Nephron progenitor cell (in vitro differentiated cells): Measurements from ENCODE around the gene RNF144A.

Source experiments
- DNase-seq: peaks from one replicate; pipeline ENCODE4 v3.0.0; 2021
- H3K27ac Mint-ChIP-seq: 2 replicates; pipeline ENCODE4 v1.8.0; 2021; ENCODE audit warnings: mild to moderate bottlenecking, moderate library complexity, mixed read lengths
- H3K27me3 Mint-ChIP-seq: 2 replicates; pipeline ENCODE4 v1.8.0; 2021; ENCODE audit warnings: mild to moderate bottlenecking, low read depth, mixed read lengths; ENCODE audit not compliant: poor library complexity
- H3K36me3 Mint-ChIP-seq: 2 replicates; pipeline ENCODE4 v1.8.0; 2021; ENCODE audit warnings: low read depth, mixed read lengths
- H3K4me1 Mint-ChIP-seq: 2 replicates; pipeline ENCODE4 v1.8.0; 2021; ENCODE audit warnings: mixed read lengths
- H3K4me3 Mint-ChIP-seq: 2 replicates; pipeline ENCODE4 v1.8.0; 2021; ENCODE audit warnings: mild to moderate bottlenecking, moderate library complexity, mixed read lengths
- H3K9me3 Mint-ChIP-seq: 2 replicates; pipeline ENCODE4 v1.8.0; 2021; ENCODE audit warnings: mild to moderate bottlenecking, moderate library complexity, mixed read lengths
- TF ChIP-seq, protein P1 (sequence below): fragments of 200-600 bp; sonication (generic); IDR thresholded peaks from 2 replicates; pipeline ENCODE4 v1.5.0; 2021; ENCODE audit warnings: antibody characterized with exemption

Gene RNF144A

DNA sequence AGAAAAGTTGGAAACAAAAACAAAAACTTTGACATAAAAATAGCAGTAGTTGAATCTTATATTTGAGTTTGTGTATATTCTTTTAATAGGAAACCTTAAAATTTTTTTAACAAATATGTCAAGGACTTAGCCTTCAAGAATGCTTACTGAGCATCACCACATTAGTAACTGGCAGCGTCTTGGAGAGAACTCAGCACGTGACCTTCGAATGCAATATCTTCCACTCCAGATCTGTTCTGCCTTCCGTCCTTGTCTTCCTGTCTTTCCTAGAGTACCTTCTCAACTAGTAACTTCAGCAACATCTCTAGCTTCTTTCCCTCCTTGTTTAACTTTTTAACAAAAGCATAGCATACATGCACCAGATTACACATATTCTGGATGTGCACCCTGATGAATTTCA, 38.7 kb upstream of the RNF144A start:
- Mint-ChIP-seq H3K4me3 (no peak overlapping the region), H3K36me3 (peaks cover 16% of the 10 kb centered on the region), H3K27ac (no peak overlapping the region), H3K27me3 (peaks cover 5% of the 10 kb centered on the region), H3K4me1 (peaks cover 4% of the 10 kb centered on the region), H3K9me3 (peaks cover 44% of the 10 kb centered on the region)
- TF ChIP-seq, protein P1, sequence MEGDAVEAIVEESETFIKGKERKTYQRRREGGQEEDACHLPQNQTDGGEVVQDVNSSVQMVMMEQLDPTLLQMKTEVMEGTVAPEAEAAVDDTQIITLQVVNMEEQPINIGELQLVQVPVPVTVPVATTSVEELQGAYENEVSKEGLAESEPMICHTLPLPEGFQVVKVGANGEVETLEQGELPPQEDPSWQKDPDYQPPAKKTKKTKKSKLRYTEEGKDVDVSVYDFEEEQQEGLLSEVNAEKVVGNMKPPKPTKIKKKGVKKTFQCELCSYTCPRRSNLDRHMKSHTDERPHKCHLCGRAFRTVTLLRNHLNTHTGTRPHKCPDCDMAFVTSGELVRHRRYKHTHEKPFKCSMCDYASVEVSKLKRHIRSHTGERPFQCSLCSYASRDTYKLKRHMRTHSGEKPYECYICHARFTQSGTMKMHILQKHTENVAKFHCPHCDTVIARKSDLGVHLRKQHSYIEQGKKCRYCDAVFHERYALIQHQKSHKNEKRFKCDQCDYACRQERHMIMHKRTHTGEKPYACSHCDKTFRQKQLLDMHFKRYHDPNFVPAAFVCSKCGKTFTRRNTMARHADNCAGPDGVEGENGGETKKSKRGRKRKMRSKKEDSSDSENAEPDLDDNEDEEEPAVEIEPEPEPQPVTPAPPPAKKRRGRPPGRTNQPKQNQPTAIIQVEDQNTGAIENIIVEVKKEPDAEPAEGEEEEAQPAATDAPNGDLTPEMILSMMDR, result no peak
- DNase-seq, result no peak

DNA sequence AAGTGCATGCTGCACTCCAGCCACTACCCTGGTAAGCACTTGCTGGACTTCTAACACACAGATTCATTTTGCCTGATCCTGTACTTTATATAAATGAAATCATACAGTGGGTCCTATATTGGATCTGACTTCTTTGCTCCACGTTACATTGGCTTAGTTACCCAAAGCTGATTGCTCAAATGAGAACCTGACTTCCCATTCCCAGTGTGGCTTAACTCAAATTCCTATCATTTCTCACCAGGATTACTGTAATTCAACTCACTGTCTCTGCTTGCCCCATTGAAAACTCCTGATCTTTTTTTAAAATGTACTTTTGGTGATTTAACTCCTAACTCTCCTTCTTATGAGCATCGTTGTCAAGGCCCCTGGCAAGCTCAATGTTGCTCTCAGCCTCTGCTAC, 38.2 kb upstream of the RNF144A start:
- Mint-ChIP-seq H3K4me3 (no peak overlapping the region), H3K36me3 (peaks cover 16% of the 10 kb centered on the region), H3K4me1 (peaks cover 4% of the 10 kb centered on the region), H3K27ac (no peak overlapping the region), H3K27me3 (peaks cover 5% of the 10 kb centered on the region), H3K9me3 (peaks cover 41% of the 10 kb centered on the region)
- TF ChIP-seq, protein P1, result no peak
- no peak for DNase-seq

DNA sequence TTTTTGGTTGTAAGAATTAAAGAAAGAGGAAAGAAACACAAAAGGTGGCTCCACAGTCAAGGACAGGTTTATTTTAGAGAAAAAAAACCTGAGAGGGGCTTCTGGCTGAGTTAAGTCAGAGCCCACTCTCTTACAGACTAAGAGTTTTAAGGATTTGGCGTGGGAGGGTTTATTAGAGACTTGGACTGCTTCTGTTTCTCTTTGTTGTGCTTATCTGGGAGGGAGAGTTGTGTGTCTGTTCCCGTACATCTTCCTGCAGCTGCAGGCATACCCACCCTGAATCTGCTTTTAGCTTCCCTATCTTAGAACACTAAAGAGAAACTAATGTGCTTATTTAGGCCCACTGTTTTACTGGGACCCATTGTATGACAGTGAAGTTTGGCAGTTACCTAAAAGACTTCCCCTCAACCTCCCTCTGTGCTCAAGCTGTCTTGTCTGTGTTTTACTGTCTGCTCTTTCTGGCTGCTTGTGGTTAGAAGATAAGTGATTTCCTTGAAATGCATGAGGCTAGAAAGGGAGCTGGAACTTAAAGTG, 36.9 kb upstream of the RNF144A start:
- Mint-ChIP-seq H3K4me1 (peaks cover 4% of the 10 kb centered on the region), H3K36me3 (peaks cover 16% of the 10 kb centered on the region), H3K9me3 (peaks cover 34% of the 10 kb centered on the region), H3K27ac (no peak overlapping the region), H3K4me3 (no peak overlapping the region), H3K27me3 (peaks cover 5% of the 10 kb centered on the region)
- no peak for DNase-seq
- TF ChIP-seq, protein P1, result no peak

DNA sequence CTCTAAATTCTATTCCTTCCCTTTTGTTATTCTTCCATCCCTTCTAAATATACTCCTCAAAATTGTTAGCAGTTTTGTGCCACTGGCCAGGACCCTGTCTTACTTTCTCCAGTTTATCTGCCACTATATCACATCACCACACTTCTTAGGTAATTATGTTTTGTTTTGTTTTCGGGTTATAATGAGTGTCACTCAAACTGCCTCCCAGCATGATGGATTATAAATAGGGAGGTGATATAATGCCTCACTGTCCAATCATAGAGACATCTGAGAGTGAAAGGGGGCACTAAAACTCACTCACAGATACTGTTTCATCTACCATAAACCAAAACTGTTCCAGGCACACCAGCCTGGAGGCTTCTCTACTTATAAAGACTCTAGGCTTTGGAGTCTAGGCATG, 36.2 kb upstream of the RNF144A start:
- no peak overlapping the region for H3K4me3 Mint-ChIP-seq
- peaks cover 4% of the 10 kb centered on the region for H3K4me1 Mint-ChIP-seq
- TF ChIP-seq, protein P1, result no peak
- H3K36me3 Mint-ChIP-seq, result peaks cover 16% of the 10 kb centered on the region
- no peak for DNase-seq
- H3K27me3 Mint-ChIP-seq, result peaks cover 5% of the 10 kb centered on the region
- H3K27ac Mint-ChIP-seq, result no peak overlapping the region
- peaks cover 26% of the 10 kb centered on the region for H3K9me3 Mint-ChIP-seq

DNA sequence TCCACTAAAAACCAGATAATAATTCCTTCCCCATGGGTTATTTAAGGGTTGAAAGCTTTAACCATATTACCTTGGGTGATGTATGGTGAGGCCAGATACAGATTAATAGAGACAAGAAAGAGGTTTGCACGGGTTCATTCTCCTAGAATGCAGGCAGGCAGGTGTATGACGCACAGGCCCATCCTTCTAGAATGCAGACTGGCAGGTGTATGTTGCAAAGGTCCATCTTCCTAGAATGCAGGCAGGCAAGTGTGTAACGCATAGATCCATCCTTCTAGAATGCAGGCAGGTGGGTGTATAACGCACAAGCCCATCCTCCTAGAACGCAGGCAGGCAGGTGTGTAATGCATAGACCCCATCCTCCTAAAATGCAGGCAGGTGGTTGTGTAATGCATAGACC, 35.7 kb upstream of the RNF144A start:
- Mint-ChIP-seq H3K4me1 (peaks cover 4% of the 10 kb centered on the region), H3K27me3 (peaks cover 5% of the 10 kb centered on the region), H3K4me3 (no peak overlapping the region), H3K36me3 (peaks cover 16% of the 10 kb centered on the region), H3K9me3 (peaks cover 24% of the 10 kb centered on the region), H3K27ac (no peak overlapping the region)
- DNase-seq, result no peak
- TF ChIP-seq, protein P1, result no peak

DNA sequence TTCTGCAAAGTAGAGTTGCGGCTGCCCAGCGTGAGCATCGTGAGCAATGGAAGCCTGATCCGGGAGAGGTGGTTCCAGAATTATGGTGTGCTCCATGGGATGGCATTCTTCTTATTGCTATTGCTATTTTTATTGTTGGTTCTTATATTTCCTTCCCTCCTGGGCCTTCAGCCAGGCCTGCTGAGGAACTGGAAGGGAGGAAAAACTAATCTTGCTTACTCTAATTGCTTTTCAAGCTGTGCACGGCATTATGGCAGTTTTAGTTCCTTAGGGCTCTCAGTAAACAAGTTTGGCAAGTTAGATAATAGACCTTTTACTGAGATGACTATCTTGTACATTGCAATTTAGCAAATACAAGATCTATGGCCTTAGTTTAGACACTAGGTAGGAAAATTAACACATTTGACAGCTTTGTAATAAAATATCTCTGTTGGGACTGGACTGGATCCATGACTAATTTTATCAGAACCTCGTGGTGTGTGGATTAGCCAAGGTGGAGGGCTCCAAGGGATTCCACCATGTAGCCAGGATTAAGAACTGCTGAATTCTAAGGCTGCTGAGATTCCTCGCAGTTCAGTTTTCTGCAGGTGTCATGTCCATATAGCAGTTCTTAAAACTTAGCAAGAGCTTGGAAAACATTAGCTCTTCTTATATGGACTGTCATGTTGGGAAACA, 33.6 kb upstream of the RNF144A start:
- DNase-seq, result no peak
- peaks cover 16% of the 10 kb centered on the region for H3K36me3 Mint-ChIP-seq
- TF ChIP-seq, protein P1, result no peak
- H3K9me3 Mint-ChIP-seq, result peaks cover 23% of the 10 kb centered on the region
- no peak overlapping the region for H3K4me3 Mint-ChIP-seq
- H3K4me1 Mint-ChIP-seq, result peaks cover 4% of the 10 kb centered on the region
- H3K27me3 Mint-ChIP-seq, result peaks cover 8% of the 10 kb centered on the region
- peak overlapping the region; percentile 16 for H3K27ac Mint-ChIP-seq
